Suppressor macrophage treated with lipopolysaccharide for 4 hours (primary cell): ENCODE data around the gene PLCB4.

Source experiments
- DNase-seq: peaks from one replicate; pipeline ENCODE4 v3.0.0-alpha.2; 2020

PLCB4 gene

DNA sequence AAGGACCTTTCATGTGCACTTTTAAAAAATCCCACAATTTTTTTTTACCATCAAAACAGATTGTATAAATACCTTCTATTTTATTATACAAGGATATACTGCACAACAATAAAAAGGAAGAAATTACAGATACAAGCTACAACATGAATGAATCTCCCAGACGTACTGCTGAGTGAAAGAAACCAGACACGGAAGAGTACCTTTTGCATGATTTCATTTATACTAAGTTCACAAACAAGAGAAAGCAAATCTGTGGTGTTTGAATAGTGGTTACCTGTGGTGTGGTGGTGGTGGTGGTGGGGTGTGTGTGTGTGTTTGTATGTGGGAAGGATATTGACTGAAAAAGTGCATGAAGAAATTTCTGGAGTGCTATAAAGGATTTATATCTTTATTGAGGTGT, 6.8 kb upstream of the PLCB4 start:
- DNase-seq: no peak

DNA sequence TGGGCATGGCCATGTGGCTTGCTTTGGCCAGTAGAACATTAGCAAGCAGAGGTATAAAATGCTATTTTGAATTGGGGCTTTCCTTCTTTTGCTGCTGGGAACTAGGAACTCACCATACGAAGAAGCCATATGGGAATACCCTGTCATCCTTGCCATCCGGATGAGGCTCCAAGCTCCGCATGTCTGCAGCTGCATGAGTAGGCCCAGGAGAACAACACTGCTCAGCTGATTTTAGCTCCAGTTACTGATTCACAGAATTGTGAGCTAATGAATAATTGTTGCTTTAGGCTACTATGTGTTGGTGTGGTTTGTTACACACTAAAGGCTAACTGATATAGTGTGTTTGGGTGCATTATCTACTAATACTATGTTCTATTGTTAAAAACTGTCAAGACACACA, 2.7 kb upstream of the PLCB4 start:
- no peak for DNase-seq

DNA sequence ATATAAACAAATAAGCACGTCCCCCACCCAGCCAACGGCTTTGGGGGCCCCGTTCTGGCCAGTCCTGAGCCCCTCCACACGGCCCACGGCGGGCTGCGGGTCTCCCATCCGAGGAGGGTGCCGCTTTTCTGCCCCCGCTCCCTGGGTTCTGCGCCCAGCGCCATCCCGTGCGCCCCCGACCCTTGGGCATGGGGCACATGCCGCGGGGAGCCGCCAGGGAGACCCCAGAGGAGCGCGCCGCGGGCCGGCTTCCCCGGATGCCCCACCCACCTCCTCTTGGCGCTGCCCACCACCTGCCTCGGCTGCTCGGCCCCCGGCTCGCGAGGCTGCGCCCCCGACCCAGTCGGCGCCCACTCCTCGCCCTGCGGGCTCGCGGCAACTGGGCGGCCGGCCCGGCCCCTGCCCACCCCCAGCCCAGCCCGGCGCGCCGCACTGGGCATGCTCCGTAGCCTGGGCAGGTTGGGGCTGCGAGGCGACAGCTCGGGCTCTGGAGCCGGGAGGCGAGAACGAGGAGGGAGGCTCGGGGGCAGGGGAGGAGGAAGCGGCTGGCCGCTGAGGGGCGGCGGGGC, 570 bp upstream of the PLCB4 start:
- DNase-seq: no peak

DNA sequence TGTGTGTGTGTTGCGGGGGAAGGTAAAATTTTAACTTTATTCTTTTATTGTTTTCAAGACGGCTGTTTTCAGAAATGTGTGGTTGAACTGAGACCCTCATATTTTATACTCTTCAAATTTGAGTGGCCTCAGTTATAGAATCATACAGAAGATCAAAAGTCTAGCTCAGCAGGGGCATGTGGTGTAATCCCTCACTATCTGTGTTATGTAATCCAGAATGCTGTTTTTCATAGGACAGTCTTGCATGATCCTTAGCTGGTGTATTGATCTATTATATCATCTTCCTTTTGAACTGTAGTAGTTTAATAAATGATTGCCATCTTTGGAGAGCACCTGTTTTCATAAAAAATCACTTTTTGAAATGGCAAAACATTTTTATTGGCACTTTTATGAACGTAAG, 1.4 kb downstream of the PLCB4 start:
- no peak for DNase-seq

DNA sequence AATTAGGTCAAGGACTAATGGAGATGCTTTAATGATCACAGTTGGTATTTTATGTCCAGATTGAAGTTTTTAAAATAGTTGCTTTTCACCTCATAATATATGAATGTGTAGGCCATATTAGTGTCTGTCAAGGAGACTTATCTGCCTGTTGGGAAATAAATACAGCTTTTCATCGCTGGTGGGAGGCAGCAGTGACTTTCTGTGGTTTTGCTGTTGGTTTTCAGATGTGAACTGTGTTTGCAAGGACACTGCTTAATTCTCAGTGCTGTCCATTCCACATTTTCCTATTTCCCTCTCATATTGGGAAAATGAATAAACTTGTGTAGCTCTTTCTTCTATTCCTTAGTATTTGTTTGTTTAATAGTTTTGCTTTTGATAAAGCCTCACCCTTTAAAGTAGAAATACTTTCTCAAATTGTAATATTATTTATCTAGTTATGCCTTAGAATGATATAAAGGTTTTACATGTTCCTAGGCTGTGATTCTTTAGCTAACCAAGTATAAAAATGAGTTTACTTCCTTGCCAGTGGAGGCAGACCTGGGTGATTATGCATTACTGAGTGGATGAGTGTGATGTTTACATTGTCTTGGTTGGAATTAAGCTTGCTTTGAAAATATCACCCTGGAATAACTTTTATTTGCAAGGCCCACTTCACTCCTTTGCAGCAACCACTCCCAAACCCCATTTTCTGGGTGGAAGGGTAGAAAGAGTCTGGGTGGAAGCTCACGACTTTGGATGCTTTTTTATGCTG, 3.3 kb downstream of the PLCB4 start:
- DNase-seq: no peak

DNA sequence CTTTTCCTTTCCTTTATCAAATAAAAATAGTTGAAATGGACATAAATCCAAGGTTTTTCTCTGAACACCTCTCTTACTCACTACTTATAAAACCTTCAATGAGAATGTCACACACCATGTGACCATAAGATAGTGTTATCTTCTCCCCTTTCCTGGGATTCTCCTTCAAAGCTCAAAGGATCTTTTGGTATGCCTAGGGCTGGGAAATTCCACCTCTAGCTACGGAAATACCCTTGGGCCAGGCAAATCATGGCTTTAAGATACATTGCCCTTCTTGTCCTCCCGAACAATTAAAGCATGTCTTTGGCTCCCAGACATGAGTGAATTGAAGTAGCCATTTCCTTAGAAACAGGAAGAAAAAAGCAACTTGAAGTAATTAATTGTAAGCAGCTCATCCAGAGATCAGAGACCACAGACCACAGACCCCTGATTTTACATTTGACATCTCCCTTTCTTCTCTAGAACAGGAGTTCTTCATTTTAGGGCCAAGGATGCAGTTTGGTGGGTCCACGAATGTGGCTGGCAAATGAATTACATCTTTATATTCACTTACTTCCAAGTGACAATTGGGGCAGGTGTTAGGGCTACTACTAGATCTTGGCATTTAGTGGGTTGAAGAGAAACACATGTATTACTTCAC, 4.1 kb downstream of the PLCB4 start:
- DNase-seq: no peak

DNA sequence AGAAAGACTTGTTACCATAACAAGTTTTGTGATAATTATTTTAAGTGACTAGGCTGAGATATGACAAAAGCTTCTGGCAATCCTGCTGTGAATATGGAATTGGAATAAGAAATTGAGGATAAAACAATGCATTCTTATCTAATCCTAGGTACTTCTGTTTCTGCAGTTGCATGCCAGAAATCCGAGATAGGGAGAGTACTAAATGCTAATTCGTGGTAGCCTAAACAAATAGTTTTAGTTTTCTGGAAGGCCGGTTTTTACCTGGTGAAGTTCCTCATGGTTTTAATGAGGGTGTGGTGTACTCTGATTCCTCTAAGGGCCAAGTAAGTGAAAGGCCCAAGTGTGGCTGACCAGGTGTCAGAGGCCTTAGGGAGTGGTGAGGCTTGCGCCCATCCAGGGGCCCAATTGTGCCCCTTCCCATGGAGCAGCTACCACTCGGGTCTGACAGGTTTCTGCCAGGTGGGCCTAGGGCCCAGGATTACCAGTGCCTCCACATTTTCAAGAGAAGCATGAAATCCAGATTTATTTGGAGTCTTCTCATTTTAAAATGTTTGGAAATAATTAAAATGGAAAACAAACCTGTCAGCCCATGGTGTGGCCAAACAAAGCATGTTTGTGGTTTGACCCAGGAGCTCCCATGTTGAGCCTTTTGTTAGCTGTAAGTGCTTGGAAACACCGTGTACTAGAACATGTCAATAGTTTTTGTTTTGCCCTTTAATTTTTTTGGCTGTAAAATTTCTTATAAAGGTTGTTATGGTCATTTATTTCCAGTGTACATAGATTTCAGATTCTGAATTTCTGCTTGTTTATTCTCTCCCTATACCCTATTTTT, 6.6 kb downstream of the PLCB4 start:
- DNase-seq: no peak

DNA sequence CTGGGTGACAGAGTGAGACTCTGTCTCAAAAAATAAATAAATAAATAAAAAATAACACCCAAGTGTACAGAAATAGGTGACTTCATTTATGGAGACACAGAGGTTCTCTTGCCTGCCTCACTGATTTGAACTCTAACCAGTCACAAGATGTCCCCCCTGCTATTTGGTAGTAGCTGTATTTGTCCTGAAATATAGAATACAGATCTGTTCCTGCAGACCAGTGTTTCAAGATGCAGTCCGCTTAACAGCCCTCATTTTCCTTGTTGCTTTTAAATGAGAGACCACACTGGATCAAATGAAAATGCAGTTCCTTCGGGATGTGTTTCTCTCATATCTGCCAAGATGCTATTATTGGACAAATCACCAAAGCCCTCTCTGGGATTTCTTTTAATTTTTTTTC, 7.6 kb downstream of the PLCB4 start:
- DNase-seq: no peak

DNA sequence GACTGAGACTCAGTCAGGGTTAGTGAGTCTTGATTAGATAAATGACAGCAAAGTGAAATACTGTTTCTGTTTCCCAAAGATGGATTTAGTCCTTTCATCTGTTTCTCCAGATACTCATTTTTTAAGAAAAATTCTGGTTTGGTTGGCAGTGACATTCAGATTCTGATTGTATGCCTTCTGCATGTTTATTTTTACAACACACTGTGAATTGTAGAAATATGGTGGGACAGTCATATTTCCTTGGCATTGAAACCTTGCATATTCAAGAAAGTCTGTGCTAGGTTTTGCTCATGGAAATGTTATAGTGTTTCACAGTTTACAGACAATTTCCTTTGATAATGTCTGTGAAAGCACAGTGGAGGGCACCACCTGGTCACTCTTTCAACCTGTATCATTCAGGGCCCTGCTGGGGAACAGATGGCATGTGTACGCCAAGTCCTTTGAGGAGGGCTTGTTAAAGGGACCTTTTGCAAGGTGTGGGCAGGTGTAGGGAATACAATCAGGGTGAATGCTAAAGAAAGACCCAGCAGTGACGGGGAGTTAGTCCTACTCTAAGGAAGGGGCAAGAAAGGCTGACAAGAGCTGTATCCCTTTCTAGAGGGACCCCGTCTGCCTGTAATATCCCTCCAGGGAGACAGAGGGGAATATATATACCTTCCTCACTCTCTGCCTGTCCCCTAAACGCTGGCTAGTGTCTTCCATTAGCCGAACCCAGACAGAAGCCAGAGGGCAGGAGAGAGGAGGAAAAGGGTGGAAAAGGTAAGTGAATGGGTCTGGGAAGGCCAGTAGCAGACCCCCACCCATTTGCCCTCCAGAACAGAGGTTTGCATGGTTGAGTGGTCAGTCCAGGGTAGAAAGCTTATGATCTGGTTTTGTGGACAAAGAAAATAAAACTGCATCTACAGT, 10.2 kb downstream of the PLCB4 start:
- DNase-seq: no peak

DNA sequence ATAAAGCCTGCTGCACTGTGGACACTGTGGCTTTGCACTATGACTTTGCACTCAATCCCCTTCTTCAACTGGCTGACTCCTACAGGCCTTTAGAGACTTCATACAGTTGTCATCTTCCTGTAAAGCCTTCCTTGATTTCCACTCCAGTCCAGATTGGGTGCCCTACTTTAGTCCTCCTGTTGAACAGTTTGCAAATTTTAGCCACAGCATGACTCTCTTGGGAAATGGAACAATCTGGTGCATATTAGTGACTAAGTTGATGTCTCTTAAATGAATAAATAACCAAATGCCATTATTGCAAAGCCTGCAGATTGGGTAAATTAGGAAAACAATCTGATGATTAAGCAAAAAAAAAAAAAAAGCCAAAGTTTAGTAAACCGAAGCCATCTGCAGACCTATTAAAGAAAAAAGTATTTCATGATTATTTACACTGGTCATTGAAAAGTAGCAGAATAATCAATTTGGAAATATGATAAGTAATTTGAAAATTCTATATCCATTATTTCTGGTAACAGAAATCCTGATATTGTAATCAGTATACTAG, 12.6 kb downstream of the PLCB4 start:
- no peak for DNase-seq

DNA sequence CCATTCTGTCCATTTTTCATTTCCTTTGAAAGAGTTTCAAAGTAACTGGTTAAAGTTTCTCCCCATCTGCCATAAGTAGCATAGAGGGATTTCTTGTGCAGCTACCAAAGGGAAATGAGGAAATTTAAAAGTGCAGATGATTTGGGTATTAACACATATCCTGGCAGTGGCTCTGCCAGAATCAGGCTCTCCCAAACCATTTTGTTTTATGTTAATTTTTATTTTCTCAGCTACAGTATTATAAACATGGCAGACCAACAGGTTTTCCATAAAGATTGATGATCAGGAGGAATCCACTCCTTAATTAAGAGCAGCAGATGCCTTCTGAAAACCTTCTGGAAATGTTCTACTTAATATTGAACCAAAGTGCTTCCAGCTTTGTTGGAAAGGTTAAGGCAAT, 13.9 kb downstream of the PLCB4 start:
- DNase-seq: no peak

DNA sequence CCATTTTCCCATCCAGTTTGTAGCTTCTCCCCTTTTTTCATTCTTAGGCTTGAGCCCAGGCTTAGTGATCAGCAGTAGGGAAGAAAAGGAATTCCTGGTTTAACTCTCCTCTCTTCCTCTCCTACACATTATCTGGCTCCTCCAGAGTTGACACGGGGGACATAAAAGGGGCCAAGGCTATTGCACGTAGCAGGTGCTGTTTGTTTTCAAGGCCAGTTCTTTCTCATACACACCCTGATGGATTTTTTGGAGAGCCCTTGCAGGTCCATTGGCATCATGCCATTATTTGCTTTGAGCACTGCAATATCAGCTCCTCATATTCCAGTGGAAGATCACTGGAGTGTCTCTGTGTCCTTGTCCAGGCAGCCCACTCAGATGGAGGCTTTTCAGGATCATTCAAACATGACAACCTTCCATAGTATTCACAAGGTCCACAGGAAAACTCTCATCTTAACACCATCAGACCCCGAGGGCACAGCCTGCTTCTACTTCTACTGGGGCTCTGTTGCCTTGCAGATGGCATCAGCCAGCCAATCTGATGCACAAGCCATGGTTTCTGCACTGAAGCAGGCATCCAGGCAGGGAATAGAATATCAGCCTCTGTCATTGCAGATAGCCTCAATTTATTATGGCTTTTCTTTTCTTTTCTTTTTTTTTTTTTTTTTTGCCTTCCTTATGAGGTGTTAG, 18.8 kb downstream of the PLCB4 start:
- no peak for DNase-seq

DNA sequence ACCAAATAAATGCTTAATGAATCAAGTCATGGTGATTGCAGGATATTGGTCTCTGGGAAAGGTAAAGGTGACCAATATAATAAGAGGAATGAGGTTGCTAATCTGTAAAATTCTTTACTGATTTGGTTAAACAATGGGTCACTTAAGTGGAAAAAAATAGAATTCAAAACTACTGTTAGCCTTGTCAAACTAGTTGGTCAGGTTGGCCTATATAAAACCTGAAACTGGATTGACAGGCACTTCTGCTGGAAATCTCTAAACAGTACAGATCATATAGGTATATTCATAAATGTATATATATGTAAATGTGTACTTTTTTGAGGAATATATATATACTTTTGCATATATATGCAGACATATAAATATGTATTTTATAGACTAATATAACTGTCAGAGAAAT, 19.7 kb downstream of the PLCB4 start:
- no peak for DNase-seq

DNA sequence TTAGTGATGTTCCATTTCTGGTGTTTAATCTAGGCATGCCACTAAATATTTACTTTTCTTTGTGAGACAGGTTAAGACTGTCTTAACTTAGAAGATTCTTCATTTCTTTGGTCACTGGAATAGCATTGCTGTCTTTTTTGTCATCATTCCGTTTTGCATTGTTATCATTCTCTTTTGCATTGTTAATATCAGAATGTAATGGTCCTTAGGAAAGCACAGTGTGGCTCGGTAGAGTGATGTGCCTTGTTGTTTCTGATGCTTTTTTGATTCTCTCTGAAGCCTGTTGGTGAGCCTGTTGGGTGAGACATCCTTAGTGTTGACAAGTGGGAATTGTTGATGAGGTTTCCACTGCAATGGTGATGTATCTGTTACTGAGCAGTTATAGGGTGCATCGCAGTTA, 23.2 kb downstream of the PLCB4 start:
- no peak for DNase-seq

DNA sequence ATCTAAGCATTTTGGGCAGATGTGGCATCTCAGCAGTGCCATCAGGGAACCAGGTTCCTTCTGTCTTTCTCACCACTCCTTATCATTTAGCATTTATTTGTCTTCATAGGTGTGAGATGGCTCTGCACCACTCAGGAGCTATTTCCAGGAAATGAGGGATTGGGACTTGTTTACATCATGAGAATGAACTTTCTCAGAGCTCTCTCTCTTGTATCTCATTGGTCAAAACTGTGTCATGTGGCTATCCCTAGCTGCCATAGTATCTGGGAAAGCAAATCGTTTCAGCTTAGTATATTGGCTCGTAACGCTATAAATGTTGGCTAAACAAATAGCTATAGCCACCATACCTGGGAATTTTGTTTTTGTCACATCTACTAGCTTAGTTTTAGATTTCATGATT, 23.8 kb downstream of the PLCB4 start:
- DNase-seq: no peak

DNA sequence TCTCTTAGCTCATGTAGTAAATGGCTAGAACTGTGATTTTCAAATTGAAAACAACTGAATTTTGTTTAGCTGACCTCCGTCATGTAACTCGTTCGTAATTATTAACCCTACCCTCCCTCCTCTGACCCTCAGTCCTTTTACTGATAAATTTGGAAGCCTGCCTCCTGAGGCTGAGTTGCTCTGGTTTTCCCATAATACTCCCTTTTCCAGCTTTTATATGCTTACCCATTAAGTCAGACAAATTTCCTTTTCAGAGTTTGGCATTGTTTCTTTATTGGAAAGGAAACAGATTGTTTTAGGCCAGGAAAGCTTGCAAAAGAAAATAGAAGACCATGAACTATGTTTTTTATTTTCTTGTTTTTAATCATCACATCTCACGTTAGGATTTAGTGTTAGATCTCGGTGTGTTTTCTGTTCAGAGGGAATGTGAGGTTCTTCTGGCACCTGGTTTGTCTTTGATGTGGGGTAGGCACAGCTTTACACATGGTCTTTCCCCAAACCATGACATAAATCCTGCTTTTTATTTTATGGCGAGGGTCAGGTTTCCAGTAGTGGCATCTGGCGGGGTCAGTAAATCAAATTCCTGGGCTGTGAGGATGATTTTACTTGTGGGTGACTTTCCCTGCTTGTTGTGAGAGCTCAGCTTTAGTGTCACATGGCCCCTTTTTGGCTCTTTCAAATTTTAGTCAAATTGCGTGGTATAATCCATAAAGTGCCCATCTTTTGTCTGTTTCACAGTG, 24.5 kb downstream of the PLCB4 start:
- no peak for DNase-seq

DNA sequence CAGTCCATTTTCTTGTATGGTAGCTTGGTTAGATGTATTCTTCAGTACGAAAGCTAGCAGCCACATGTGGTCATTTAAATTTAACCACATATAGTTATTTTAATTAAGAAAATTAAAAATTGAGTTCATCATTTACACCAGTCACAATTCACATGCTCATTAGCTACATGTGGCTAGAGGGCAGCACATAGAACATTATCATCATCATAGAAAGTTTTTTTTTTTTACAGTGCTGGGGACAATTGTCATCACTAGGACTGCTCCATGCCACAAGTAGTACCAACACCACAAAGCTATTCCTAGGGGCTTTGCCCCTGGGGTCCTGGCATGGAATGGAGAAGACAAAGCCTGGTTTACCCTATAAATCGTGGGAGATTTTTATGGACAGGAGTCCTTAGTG, 30.5 kb downstream of the PLCB4 start:
- no peak for DNase-seq

DNA sequence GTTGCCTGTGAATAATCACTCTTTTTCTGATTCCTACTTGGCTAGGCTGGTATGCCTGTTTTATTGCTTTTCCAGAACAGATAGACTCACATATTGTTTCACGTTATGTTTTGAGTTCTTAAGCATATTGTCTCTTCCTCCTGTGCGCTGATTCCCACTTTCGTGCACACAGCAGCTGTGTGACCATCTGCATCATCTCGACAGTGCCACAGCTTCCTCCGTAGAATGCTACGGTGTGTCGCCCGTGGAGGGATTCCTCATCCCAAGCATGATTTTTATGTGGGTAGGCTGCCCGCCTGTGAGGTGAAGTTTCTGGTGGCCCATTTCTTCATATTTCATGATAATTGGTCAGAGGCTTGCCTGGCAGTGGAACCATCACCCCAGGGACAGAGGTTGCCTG, 31.8 kb downstream of the PLCB4 start:
- DNase-seq: no peak

DNA sequence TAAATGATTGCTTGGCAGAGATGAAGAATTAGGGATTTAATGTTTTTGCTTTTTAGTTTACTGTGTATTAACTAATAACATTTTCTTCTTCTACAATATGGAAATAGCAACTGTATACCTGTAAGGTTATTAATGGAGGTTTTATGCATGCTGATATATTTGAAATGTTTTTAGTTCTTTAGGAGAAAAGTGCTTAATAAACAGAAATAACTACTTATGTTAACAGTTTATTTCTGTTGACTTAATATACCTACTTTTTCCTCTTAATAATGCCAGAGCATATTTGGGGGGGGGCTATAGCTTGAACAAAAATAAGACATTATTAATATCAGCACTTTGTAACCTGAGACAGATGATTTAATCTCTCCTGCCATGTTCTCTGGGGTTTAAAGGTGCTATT, 33.6 kb downstream of the PLCB4 start:
- no peak for DNase-seq

DNA sequence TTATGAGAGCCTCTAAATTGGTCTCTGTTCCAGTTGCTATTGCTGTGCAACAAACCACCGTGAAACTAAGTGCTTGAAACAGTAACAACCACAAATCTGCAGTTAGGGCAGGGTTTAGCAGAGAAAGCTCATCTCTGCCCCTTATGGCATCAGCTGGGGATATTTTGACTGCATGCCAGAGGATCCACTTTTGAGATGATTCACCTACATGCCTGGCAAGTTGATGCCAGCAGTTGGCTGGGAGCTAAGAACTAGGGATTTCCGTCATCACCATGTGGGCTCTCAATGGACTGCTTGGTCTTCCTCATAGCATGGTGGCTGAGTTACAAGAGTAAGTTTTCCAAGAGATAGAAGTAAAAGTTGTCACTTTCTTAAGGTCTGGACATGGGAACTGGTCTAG, 35.1 kb downstream of the PLCB4 start:
- no peak for DNase-seq

DNA sequence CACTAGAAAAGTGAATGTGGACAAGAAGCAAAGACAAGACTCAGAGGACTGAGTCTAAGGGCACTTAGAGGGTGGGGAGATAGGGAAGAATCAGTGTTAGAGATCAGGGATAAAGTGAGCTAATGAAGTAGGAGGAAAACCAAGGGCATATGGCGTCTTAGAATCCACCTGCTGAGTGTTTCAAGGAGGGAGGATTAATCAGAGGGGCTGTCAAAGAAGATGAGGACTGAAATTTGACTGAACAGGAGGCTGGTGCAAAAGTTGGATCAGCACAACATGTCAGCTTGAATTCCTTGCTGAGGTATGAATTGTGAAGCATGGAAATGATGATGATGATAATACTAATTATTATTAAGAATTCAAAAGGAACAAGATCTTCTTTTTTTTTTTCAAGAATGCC, 39.4 kb downstream of the PLCB4 start:
- DNase-seq: no peak
